OCI-M1 (cell line): ENCODE results near the gene PPP6R3.
"Not testable (repeated sequence)": the region's sequence is repeated elsewhere in the genome, so short reads cannot be mapped to it uniquely, and the experiment has no call there.

Experiments used
- DNase-seq: peaks from one replicate; lab custom pipeline; 2025; lab: John Stamatoyannopoulos, UW

Gene PPP6R3

DNA sequence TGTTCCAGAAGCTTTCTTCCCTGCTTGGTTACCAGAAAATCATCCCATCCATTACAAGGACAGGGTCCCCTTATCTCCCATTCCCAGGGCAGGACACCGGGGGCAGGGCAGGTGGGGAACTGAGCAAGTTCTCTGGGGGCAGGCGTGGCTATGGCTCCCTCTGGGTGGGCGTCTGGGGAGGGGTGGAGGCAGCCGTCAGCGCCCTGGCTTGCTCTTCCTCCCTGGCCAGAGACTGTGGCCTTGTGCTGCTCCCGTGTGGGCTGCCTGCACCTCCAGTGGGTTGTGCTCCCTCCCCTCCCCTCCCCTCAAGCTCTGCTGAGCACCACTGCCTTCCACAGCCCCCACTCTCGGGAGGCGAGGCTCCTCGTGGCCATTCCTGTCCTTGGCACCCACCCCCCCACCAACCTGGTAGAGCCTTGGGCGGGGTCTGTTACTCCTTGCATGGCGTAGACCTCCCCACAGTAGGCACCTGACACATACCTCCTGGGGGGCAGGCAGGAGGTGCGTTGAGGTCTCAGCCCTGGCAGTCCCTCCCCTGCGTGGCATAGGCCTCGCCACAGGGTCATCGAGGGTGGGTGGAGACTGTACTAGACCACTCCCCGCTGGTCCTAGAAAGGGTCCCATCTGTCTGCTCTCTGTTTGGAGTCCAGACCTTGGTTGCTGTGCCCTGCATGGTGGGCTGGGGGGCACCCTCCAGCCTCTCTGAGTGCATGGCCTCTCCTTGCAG is 24.2 kb upstream of the PPP6R3 start:
- DNase-seq, result no peak

DNA sequence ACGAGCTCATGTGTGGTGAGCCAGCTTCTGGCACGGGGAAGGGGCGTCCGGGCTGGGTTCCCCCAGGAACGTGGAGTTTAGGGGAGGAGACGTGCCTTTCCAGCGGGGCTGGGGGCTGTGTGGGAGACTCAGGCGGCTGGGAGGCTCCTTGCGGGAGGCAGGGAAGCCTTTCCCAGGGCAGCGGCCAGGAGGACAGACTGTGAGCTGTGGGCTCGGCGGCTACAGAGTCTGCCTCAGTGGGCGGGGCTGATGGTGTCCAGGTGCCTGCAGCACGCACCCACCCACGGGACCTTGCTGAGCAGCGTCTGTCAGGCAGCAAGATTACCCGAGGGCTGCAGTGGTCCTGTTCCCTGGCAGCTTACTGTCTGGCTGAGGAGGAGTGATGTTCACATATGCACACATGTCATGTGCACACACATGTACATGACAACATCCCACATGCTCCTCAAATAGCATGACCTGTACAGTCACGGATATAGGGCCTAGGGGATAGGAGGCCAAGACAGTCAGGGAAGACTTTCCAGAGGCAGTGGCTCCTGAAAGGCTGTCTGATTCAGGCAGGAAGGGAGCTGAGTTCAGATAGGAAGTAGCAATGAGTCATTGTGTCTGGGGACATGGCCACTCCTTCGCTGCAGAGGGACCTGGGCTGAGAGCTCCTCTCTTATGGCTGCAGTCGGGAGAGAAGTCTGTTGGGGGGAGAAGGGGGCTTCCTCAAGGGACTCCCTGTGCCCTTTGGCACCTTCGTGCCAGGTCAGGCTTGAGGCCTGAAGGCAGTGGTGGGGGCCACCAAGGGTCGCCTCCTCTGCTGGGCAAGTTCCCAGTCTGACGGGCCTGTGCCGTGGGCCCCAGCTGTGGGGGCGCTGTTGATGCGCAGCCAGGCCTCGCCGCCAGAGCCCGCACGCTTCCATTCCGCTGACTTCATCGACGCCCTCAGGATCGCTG is 23.3 kb upstream of the PPP6R3 start:
- DNase-seq, result no peak

DNA sequence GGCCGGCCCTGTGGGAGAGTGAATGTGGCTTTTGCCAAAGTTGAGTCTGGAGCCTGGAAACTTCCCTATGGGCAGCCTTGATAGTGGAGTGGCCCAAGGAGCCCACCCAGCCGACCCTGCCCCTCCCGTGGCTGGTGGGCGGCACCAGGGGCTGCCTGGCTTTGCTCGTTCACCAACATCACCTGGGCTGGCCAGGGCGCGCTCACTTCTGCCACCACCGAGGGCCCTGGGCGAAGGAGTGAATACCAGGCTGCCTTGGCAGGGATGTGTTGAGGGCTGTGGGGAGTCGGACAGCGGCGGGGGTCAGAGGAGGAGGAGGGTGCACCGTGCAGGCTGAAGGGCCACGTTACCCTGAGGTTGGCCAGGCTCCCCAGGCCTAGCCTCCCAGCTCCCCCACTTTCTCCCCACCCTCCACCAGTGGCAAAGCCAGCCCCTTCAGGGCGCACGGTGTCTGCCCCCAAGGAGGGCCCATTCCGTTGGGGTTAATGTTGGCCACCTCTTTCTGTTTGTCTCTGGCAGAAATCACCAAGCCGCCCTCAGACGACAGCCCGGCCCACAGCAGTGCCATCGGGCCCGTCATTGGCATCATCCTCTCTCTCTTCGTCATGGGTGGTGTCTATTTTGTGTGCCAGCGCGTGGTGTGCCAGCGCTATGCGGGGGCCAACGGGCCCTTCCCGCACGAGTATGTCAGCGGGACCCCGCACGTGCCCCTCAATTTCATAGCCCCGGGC is 22.5 kb upstream of the PPP6R3 start:
- no peak for DNase-seq

DNA sequence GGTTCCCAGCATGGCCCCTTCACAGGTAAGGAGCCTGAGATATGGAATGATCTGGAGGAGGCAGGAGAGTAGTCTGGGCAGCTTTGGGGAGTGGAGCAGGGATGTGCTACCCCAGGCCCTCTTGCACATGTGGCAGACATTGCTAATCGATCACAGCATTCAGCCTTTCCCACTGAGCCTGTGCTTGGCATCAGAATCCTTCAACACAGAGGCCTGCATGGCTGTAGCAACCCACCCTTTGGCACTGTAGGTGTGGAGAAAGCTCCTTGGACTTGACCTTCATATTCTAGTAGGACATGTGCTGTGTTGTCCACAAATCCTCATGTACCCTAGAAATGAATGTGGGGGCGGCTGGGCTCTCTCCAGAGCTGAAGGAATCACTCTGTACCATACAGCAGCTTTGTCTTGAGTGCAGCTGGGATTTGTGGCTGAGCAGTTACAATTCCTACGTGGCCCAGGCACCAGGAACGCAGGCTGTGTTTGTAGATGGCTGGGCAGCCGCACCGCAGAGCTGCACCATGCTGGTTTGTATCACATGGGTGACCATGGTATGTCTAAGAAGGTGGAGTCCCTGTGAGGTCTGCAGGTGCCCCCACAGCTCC is 21.8 kb upstream of the PPP6R3 start:
- no peak for DNase-seq

DNA sequence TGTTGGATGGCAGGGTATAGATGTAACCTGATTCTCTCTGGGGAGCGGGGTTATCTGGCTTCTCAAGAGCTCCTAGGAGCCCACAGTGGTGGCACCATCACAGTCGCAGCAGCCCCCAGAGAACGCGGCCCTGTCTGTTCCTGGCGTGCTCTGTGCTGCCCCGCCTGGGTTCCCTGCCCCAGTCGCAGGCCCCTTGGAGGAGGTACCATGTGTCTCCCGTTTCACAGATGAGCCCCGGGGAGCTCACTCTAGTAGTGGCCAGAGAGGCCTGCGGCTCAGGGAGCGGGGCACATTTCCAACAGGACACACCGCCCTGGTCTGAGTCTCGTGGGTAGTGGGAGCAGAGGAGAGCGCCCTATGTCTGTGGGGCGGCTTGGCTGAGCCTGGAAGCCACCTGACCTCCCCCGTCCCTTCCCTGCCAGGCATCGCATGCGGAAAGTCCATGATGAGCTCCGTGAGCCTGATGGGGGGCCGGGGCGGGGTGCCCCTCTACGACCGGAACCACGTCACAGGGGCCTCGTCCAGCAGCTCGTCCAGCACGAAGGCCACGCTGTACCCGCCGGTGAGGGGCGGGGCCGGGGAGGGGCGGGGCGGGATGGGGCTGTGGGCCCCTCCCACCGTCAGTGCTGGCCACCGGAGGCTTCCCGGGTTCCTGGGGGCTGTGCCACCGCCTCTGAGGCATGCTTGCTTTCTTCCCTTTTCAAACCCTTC is 21.0 kb upstream of the PPP6R3 start:
- DNase-seq, result no peak

DNA sequence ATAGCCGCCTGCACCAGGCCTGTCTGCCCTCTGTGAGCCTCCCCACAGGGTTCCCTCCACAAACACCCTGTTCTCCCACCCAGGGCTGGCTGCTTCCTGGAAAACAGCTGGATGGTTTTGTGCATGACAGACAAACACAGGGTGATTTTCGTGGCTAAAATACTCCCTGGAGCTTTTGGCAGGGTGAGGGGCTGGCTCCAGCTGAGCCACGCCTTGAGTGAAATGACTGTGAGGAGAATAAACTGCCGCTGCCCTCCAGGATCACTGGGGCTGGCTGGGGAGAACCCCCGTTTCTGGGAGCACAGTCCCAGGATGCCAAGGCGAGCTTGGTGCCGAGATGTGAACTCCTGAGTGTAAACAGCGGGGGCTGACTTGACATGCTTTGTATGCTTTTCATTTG is 20.3 kb upstream of the PPP6R3 start:
- DNase-seq, result no peak

DNA sequence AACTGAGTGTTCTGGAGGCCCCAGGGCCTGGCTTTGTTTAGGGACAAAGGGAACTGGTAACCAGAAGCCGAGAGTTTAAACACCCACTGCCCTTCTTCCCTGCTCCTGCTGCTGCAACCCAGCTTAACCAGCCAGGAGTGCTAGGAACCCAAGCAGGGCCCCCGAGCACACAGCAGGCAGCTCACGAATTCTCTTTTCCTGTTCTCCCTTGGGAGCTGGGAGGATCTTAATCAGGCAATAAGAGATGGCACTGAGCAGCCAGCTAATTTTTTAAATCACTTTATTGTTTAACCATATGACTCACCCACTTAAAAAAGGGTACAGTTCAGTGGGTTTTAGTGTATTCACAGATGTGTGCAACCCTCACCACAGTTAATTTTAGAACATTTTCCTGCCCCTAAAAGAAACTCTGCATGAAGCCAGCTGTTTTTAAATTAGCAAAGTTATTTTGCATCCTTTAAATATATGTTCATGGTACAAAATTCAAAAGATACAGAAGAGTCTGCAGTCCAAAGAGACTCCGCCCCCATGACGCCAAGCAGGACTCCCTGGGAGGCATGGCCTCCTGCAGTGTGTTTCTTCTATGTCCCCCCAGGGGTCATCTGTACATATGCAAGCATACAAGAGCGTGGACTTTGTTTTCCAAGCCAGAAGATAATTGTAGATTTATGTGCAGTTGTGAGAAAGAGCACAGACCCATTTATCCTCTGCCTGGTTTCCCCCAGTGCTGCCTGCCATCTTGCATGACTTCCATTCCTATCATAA is 18.9 kb upstream of the PPP6R3 start:
- DNase-seq, result no peak

DNA sequence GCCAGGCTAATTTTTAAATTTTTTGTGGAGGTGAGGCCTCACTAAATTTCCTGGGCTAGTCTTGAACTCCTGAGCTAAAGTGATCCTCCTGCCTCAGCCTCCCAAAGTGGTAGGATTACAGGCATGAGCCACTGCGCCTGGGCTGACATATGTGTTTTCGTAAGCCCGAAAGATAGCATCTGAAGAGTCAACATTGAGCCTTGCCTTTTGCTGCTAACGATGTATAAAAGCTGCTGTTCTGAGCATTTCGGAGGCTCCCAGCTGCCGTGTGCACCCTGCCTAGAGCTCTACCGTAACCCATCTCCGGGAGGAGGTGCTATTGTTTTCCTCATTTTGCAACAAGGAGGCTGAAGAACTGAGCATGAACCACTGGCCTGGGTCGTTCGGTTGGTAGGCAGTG is 18.1 kb upstream of the PPP6R3 start:
- no peak for DNase-seq

DNA sequence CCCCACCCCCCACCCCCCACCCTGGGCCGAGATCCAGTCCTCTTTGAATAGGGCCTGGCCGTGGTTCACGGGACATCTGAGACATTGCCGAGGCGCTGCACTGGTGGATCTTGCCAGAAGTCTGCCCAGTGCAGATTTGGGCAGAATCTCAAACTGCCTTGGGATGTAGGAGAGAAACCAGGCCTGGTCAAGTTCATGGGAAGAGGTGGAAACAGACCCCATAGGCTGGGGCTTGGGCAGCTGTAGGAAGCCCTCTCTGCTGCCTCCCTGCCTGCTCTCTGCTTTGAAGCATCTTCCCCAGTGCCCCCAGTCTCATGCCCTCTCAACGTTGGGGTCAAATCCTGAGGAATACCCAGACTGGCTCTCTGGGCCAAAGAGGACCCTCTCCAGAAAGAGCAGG is 16.0 kb upstream of the PPP6R3 start:
- no peak for DNase-seq

DNA sequence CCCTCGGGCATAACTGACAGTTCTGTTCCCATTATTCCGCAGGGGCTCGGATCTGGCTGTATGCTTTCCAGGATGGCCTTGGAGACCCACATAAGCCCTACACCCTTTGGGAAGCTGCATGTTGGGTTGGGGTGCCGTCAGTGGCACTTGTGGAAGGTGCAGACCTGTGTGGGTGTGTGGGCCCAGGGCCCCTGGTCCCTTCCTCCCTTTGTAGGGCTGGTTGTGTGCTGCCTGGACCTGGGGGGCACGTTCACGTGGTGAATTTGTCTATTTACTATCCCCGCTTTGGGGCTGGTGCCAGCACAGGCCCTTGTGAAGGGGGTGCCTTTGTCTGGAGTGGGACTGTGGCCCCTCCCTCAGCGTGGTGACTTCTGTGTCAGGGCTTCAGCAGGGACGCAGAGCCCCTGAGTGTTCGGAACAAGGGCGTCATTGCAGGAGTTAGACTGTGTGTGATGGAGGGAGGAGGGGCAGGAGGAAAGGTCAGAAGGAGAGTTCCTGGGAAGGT is 15.0 kb upstream of the PPP6R3 start:
- DNase-seq, result no peak

DNA sequence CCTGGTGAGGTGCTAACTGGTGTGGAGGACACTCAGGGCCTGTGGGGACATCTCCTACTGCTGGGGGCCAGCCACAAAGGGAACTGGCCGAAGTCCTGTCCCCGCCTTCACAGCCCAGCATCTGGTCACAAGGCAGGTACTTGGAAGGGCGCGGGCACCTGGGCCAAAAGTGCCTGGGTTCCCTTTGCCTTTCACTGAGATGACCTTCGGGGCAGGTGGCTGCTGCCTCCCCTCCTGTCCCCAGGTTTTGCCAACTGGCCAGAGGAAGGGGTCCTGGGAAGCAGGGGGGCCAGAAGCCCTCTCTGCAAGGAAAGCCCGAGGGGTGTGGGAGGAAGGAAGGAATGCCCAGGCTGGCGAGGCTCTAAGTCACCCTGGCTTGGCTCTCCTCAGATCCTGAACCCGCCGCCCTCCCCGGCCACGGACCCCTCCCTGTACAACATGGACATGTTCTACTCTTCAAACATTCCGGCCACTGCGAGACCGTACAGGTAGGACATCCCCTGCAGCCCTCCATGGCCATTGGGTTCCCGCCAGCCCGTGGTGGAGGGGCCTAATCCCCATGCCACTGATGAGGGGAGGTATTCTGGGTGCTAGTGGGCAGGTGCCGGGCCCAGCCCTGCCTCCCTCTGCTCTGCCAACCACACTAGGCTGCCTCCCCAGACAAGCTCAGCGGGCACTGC is 14.4 kb upstream of the PPP6R3 start:
- no peak for DNase-seq

DNA sequence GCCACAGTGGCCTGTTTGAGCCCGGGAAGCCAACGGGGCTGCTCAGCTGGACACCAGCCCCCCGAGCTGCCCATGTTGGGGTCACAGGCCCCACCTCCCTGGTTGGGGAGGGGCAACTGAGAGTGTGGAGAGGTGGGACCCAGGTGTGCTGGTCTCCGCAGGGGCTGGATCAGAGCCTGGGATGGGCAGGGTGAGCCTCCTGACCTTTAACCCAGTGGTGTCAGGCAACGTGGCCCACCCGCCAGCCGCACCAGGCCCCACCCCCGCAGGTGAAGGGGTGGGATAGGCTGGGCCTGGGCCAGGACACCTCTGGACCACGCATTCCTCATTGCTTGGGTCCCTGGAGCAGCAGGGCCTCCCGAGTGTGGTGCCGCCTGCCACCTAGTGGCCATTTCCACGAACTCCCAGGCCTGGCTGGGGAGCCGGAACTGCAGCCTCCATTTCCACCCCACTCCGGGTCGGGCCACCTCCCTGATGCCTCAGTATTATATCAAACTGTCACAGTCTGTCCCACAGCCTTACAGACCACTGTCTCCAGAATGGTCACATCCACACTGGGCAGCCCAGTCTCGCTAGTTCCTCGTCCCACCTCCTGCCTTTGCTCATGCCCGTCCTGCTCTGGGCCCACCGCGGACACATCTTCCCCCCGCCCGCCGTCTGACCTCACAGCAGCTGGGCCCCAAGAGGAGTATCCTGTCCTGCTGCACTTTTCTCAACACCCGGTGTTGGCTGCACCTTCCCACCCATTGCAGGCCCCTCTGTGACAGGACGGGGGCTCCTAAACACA is 13.3 kb upstream of the PPP6R3 start:
- peak; percentile 94 for DNase-seq

DNA sequence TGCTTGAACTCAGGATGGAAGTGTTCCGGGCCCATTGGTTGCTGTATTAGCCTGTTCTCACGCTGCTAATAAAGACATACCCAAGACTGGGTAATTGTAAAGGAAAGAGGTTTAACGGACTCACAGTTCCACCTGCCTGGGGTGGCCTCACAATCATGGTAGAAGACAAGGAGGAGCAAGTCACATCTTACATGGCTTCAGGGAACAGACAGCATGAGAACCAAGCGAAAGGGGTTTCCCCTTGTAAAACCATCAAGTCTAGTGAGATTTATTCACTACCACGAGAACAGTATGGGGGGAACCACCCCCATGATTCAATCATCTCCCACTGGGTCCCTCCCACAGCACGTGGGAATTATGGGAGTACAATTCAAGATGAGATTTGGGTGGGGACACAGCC is 12.6 kb upstream of the PPP6R3 start:
- DNase-seq, result not testable (repeated sequence)

DNA sequence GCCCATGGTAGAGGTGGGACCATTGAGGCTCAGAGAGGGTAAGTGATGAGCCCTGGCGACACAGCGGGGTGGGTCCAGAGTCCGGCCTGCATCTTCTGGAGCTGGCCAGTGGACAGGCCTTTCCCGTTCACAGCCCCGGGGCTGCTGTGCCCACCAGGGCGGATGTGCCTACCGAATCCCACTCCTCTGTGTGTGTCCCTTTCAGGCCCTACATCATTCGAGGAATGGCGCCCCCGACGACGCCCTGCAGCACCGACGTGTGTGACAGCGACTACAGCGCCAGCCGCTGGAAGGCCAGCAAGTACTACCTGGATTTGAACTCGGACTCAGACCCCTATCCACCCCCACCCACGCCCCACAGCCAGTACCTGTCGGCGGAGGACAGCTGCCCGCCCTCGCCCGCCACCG is 11.9 kb upstream of the PPP6R3 start:
- no peak for DNase-seq

DNA sequence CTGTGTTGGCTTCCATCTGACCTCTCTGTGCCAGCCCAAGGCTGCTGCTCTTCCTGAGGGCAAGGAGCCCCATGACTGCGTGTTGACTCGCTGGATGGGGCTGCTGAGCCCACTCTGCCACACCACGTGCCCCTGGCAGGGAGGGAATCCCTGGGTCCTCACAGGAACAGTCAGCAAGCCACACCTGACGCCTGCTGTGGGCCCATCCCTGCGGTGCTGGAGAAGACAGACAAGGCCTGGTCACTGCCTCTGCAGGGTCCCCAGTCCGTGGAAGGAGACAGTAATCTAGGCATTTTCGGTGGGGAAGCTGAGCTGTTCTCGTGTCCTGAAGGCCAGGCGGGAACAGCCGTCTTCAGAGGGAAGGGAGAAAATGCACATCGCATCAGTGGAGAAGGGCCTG is 10.6 kb upstream of the PPP6R3 start:
- no peak for DNase-seq

DNA sequence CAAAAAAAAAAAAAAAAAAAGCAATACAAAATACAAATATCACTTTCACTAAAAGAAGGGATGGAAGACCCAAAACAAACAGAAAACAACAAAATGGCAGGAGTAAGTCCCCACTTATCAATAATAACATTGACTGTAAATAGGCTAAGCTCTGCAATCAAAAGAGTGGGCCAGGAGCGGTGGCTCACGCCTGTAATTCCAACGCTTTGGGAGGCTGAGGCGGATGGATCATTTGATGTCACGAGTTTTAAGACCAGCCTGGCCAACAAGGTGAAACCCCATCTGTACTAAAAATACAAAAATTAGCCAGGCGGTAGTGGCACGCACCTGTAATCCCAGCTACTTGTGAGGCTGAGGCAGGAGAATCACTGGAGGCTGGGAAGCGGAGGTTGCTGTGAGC is 9.8 kb upstream of the PPP6R3 start:
- no peak for DNase-seq

DNA sequence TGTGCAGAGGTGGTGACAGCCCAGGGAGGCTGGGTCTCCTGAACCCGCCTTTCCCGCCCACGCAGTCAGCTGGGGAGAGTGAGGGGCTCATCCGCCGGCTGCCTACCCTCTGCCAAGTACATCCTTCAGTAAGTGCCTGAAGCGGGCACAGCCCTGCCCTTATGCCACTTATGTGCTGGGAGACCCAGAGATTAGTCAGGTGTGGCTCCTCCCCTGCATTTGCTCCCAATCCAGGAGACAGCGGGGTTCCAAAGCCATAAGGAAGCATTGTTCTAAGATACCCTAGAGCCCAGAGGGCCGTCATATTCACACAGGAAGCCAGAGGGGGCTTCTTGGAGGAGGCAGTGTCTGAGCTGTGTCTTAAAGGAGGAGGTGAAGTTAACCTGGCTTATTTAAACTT is 5.8 kb upstream of the PPP6R3 start:
- DNase-seq, result no peak

DNA sequence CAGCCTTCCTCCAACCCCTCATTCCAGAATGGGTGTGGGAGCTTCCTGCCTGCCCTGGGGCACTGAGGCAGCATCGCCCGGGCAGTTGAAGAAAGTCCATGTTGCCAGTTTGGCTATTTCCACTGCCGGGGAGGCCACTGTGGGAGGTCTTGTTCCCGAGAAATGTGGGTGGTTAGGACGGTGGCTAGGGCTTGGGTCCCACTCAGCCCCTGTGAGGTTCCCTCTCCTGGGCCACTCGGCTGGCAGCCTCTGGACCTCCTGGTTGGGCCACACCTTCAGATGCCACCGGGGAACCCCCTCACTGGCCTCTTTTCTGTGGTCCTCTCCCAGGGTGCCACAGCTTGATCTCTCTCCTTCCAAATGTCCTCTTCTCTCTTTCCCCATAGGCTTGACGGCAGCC is 5.1 kb upstream of the PPP6R3 start:
- no peak for DNase-seq

DNA sequence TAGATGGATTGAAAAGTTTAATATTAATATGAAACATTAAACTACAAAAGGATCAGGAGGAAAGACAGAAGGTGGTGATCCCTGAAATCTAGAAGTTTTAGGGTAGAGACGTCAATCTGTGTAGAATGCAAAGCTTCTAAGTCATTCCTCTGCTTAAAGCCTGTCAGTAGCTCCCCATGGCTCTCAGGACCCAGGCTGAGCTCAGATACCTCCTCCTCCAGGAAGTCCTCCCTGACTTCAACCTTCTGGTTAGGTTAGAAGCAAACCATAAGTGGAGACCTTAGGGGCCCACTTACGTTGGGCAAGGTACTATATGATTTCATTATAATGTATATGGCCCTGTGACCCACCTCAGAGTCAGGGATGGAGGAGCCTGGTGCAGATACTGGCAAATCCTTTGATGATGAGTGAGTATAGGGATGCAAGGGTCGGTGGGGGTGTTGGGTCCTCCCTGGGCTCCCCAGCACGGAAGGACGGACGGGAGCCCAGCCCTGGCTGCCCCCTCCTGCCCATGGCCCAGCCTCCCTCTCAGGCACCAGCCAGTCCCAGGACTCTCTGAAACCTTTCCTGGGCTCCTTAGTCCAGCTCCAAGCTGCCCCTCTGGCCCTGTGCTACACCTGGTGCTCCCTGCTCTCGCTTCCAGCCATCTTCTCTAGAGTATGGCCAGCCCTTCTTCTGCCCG is 3.2 kb upstream of the PPP6R3 start:
- peak; percentile 59 for DNase-seq
